HepG2 (cell line): ENCODE results near the gene SLC38A3. TPM values are rescaled to one million over a fixed set of nuclear protein-coding genes. Genes with fewer than 3 reads are reported as not detected.

Experiments
- CC2D1A ChIP-seq: sonication (generic); formaldehyde crosslinking; IDR thresholded peaks from 2 replicates; pipeline ENCODE4 v1.8.1; 2023; ENCODE audit warnings: mild to moderate bottlenecking, missing genetic modification reagents
- NONO ChIP-seq, 2 experiments: fragments of 450-650 bp in 1 of 2; sonication (generic) in 1 of 2; formaldehyde crosslinking in 1 of 2; IDR thresholded peaks in 1 of 2; conservative IDR thresholded peaks in 1 of 2; 2 replicates each; pipeline versions ENCODE4 v1.6.1 to v1.8.0; 2017 to 2022; ENCODE audit warnings: mild to moderate bottlenecking in 1 of 2, missing genetic modification reagents in 1 of 2, moderate library complexity in 1 of 2
- SKI ChIP-seq: fragments of 450-650 bp; IDR thresholded peaks from one replicate; pipeline ENCODE4 v1.6.1; 2018; ENCODE audit warnings: mild to moderate bottlenecking; ENCODE audit not compliant: partially characterized antibody
- SMAD3 ChIP-seq: sonication (generic); formaldehyde crosslinking; IDR thresholded peaks from 2 replicates; pipeline ENCODE4 v1.4.0; 2020; ENCODE audit warnings: missing genetic modification reagents
- XBP1 ChIP-seq: sonication (generic); formaldehyde crosslinking; IDR thresholded peaks from 2 replicates; pipeline ENCODE4 v1.5.0; 2020; ENCODE audit warnings: missing genetic modification reagents
- ZFAT ChIP-seq: sonication (generic); formaldehyde crosslinking; conservative IDR thresholded peaks from 2 replicates; pipeline ENCODE4 v1.8.1; 2023; ENCODE audit warnings: missing genetic modification reagents, inconsistent platforms
- ZNF232 ChIP-seq: sonication (generic); formaldehyde crosslinking; IDR thresholded peaks from 2 replicates; pipeline ENCODE4 v1.4.0; 2020; ENCODE audit warnings: missing genetic modification reagents, borderline replicate concordance
- ZNF382 ChIP-seq: sonication (generic); formaldehyde crosslinking; IDR thresholded peaks from 2 replicates; pipeline ENCODE4 v1.5.0; 2020; ENCODE audit warnings: missing genetic modification reagents, mild to moderate bottlenecking, borderline replicate concordance
- polyA plus RNA-seq, 8 experiments: library from polyadenylated mRNA; depleted of rRNA in 3 of 8; stranded (reverse) in 7 of 8; unstranded in 1 of 8; fragments of >200 nt; fragmentation: Illumina TruSeq in 4 of 8; extraction: Trizol in 4 of 8; gene quantifications; 2 replicates each; pipeline versions ENCODE4 v1.2.1 to v1.2.3, GENCODE V29; 2011 to 2016; ENCODE audit warnings: low read depth in 4 of 8, missing spikeins in 1 of 8, mixed read lengths in 1 of 8; ENCODE audit not compliant: insufficient read depth in 1 of 8
- total RNA-seq, 5 experiments: library from RNA; depleted of rRNA; stranded (reverse); fragments of >200 nt; fragmentation: Illumina TruSeq; extraction: Trizol; gene quantifications; 2 replicates each; pipeline ENCODE4 v1.2.3, GENCODE V29; 2016; ENCODE audit warnings: low read depth in 1 of 5
- TF ChIP-seq, protein P1 (sequence below): sonication (generic); formaldehyde crosslinking; IDR thresholded peaks from 2 replicates; pipeline ENCODE4 v1.4.0; 2020; ENCODE audit warnings: missing genetic modification reagents
- TF ChIP-seq, protein P2 (sequence below), 2 experiments: sonication (generic) in 1 of 2; formaldehyde crosslinking in 1 of 2; IDR thresholded peaks; 2 replicates each; pipeline versions ENCODE4 v1.4.0 to v1.6.1; 2016 to 2020; ENCODE audit warnings: borderline replicate concordance in 1 of 2, low read depth in 1 of 2, mild to moderate bottlenecking in 1 of 2, missing genetic modification reagents in 1 of 2
- TF ChIP-seq, protein P3 (sequence below): sonication (generic); formaldehyde crosslinking; IDR thresholded peaks from 2 replicates; pipeline ENCODE4 v1.4.0; 2020; ENCODE audit warnings: mild to moderate bottlenecking, low read depth, missing genetic modification reagents
- TF ChIP-seq, protein P4 (sequence below): sonication (generic); formaldehyde crosslinking; IDR thresholded peaks from 2 replicates; pipeline ENCODE4 v1.5.1; 2020; ENCODE audit warnings: mild to moderate bottlenecking, moderate library complexity, missing genetic modification reagents
- TF ChIP-seq, protein P5 (sequence below): sonication (generic); formaldehyde crosslinking; IDR thresholded peaks from 2 replicates; pipeline ENCODE4 v1.4.0; 2020; ENCODE audit warnings: missing genetic modification reagents, borderline replicate concordance

The SLC38A3 gene
- total and polyA plus RNA-seq, 2 of the 13 experiments (the other 11 are each of a cell fraction or from before 2014, with no cell fraction given), result 29.8 to 164 TPM

DNA sequence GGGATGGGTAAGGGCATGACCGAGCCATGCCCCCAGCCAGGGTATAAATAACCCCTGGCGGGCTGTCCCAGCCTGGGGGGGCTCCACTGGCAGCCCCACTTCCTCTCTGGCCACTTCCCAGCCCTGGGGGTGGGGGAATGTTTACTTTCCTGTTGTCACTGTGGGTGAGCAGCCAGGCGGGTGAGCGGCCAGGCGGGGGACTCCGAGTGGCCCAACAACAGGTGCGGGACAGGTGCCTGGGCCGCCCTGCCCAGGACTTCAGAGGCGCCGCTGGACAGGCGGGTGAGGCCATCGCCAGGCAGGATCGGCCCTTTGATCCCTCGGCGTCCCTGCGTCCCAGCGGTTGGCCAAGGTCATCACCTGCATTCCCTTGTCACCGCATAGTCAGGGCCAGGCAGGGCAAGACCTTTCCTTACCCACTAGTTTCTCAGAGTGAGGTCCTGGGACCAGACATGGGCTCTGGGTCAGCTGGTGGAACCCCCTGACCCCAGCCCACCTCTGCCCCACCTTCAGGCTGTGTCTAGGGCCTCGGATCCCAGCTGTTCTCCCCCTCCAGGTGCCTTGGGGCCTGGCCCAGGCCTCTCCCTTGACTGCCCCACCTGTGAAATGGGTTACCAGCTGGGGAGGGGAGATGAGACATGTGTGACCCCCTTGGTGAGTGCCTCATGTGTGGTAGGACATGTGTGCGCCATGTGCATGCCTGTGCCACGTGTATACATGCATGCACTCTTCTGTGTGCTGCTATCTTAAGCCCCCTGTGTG lies 33.4 kb upstream of the SLC38A3 start (continued):
- TF ChIP-seq, protein P1, sequence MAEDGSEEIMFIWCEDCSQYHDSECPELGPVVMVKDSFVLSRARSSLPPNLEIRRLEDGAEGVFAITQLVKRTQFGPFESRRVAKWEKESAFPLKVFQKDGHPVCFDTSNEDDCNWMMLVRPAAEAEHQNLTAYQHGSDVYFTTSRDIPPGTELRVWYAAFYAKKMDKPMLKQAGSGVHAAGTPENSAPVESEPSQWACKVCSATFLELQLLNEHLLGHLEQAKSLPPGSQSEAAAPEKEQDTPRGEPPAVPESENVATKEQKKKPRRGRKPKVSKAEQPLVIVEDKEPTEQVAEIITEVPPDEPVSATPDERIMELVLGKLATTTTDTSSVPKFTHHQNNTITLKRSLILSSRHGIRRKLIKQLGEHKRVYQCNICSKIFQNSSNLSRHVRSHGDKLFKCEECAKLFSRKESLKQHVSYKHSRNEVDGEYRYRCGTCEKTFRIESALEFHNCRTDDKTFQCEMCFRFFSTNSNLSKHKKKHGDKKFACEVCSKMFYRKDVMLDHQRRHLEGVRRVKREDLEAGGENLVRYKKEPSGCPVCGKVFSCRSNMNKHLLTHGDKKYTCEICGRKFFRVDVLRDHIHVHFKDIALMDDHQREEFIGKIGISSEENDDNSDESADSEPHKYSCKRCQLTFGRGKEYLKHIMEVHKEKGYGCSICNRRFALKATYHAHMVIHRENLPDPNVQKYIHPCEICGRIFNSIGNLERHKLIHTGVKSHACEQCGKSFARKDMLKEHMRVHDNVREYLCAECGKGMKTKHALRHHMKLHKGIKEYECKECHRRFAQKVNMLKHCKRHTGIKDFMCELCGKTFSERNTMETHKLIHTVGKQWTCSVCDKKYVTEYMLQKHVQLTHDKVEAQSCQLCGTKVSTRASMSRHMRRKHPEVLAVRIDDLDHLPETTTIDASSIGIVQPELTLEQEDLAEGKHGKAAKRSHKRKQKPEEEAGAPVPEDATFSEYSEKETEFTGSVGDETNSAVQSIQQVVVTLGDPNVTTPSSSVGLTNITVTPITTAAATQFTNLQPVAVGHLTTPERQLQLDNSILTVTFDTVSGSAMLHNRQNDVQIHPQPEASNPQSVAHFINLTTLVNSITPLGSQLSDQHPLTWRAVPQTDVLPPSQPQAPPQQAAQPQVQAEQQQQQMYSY (CRISPR knock-in tag), result no peak
- TF ChIP-seq, protein P2, sequence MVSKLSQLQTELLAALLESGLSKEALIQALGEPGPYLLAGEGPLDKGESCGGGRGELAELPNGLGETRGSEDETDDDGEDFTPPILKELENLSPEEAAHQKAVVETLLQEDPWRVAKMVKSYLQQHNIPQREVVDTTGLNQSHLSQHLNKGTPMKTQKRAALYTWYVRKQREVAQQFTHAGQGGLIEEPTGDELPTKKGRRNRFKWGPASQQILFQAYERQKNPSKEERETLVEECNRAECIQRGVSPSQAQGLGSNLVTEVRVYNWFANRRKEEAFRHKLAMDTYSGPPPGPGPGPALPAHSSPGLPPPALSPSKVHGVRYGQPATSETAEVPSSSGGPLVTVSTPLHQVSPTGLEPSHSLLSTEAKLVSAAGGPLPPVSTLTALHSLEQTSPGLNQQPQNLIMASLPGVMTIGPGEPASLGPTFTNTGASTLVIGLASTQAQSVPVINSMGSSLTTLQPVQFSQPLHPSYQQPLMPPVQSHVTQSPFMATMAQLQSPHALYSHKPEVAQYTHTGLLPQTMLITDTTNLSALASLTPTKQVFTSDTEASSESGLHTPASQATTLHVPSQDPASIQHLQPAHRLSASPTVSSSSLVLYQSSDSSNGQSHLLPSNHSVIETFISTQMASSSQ (IDR thresholded peaks at IDR 0.05; ENCODE audit: low read depth), result peak; percentile 70
- TF ChIP-seq, protein P2 (CRISPR knock-in tag; IDR thresholded peaks at IDR 0.05; ENCODE audit: borderline replicate concordance), result peak; percentile 96
- TF ChIP-seq CC2D1A (CRISPR knock-in tag) (no peak), XBP1 (CRISPR knock-in tag) (no peak), ZNF382 (CRISPR knock-in tag) (no peak), SKI (peak; percentile 98), ZFAT (no peak), SMAD3 (CRISPR knock-in tag) (peak; percentile 94), ZNF232 (CRISPR knock-in tag) (peak; percentile 78; the same call in 1 of the 2 replicates), NONO (IDR thresholded peaks at IDR 0.05) (no peak), NONO (CRISPR knock-in tag; conservative IDR thresholded peaks at IDR 0.05) (peak; percentile 90)
- TF ChIP-seq, protein P3, sequence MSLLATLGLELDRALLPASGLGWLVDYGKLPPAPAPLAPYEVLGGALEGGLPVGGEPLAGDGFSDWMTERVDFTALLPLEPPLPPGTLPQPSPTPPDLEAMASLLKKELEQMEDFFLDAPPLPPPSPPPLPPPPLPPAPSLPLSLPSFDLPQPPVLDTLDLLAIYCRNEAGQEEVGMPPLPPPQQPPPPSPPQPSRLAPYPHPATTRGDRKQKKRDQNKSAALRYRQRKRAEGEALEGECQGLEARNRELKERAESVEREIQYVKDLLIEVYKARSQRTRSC (CRISPR knock-in tag), result no peak
- TF ChIP-seq, protein P4, sequence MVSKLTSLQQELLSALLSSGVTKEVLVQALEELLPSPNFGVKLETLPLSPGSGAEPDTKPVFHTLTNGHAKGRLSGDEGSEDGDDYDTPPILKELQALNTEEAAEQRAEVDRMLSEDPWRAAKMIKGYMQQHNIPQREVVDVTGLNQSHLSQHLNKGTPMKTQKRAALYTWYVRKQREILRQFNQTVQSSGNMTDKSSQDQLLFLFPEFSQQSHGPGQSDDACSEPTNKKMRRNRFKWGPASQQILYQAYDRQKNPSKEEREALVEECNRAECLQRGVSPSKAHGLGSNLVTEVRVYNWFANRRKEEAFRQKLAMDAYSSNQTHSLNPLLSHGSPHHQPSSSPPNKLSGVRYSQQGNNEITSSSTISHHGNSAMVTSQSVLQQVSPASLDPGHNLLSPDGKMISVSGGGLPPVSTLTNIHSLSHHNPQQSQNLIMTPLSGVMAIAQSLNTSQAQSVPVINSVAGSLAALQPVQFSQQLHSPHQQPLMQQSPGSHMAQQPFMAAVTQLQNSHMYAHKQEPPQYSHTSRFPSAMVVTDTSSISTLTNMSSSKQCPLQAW (CRISPR knock-in tag), result peak; percentile 99
- TF ChIP-seq, protein P5, sequence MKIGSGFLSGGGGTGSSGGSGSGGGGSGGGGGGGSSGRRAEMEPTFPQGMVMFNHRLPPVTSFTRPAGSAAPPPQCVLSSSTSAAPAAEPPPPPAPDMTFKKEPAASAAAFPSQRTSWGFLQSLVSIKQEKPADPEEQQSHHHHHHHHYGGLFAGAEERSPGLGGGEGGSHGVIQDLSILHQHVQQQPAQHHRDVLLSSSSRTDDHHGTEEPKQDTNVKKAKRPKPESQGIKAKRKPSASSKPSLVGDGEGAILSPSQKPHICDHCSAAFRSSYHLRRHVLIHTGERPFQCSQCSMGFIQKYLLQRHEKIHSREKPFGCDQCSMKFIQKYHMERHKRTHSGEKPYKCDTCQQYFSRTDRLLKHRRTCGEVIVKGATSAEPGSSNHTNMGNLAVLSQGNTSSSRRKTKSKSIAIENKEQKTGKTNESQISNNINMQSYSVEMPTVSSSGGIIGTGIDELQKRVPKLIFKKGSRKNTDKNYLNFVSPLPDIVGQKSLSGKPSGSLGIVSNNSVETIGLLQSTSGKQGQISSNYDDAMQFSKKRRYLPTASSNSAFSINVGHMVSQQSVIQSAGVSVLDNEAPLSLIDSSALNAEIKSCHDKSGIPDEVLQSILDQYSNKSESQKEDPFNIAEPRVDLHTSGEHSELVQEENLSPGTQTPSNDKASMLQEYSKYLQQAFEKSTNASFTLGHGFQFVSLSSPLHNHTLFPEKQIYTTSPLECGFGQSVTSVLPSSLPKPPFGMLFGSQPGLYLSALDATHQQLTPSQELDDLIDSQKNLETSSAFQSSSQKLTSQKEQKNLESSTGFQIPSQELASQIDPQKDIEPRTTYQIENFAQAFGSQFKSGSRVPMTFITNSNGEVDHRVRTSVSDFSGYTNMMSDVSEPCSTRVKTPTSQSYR (CRISPR knock-in tag), result peak; percentile 92
